HG03571 (cell line): ENCODE measurements around the gene PTX3.

Experiments used
- ATAC-seq: cut with Tn5 transposase; IDR thresholded peaks from one replicate; pipeline ENCODE4 v1.9.1; 2021; ENCODE audit not compliant: unreplicated experiment

PTX3 gene

DNA sequence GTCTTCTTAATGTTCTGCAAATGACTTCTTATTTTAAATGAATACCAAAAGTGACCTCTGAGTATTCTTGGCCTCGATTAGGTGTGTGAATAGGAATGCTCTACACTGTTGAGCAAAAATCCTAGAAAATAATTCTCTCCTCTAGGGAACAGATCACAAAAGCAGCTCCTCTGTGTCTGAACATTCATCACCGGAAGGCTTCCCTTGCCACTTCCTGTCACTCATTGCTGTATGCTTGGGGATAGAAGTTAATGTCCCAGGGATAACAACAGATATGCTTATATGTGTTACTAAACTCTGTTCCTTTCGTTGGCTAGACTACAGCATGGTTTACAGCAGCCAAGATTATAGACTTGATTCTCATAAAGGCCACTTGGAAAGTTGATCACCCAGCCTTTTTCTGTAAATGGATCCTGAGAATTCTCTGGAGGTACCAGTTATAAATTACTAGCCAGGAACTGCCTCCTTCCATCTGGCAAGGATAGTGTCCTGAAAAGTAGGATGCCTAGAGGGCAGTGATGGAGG lies 16.0 kb upstream of the PTX3 start:
- no peak for ATAC-seq

- no peak for ATAC-seq
Measured at GRCh38 chr3:157423337-157423736, 13.3 kb upstream of the PTX3 start.

DNA sequence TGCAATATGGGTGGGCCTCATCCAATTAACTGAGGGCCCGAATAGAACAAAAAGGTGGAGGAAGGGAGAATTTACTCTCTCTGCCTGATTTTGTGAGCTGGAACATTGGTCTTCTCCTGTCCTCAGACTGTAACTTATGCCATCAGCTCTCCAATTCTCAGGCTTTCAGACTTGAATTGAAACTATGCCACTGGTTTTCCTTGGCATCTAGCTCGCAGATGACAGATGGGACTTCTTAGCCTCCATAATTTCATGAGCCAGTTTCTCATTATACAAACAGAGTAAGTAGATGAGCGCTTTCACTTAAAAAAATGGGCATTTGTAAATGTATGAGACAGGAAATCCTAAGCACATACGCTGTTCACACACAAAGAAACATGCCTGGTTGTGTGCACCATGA lies 8.7 kb upstream of the PTX3 start:
- no peak for ATAC-seq

- ATAC-seq, result no peak
Measured at GRCh38 chr3:157428853-157429252, 7.8 kb upstream of the PTX3 start.

GRCh38 chr3:157429708-157430107 lies 6.9 kb upstream of the PTX3 start:
- ATAC-seq, result no peak

DNA sequence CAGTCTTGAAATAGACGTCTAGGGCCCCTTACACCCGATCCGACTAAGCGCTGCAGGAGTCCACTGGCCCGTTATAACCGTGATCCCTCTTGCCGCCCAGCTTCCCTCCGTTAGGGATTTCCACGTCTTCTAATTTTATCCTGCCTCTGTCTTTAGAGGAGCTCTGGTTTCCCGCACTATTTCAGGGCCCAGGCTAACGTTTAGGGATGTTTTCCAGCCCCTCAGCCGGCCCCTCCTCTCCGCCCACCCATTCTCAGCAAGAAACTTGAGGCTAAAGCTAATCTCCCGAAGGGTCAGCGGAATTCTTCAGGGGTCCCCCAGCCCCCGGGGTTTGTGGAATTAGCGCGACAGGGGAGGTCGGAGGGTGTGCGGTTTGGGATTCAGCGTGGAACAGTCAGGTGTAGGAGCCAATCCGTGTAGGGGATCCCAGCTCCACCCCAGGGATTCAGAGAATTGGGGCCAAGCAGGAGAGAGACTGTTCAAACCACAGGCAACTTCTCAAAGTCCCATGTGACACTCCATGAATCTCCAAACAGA lies 1.6 kb downstream of the PTX3 start:
- no peak for ATAC-seq

- ATAC-seq, result no peak
Measured at GRCh38 chr3:157441102-157441624, 4.5 kb downstream of the PTX3 start.

- no peak for ATAC-seq
Measured at GRCh38 chr3:157442729-157443128, 6.1 kb downstream of the PTX3 start.

DNA sequence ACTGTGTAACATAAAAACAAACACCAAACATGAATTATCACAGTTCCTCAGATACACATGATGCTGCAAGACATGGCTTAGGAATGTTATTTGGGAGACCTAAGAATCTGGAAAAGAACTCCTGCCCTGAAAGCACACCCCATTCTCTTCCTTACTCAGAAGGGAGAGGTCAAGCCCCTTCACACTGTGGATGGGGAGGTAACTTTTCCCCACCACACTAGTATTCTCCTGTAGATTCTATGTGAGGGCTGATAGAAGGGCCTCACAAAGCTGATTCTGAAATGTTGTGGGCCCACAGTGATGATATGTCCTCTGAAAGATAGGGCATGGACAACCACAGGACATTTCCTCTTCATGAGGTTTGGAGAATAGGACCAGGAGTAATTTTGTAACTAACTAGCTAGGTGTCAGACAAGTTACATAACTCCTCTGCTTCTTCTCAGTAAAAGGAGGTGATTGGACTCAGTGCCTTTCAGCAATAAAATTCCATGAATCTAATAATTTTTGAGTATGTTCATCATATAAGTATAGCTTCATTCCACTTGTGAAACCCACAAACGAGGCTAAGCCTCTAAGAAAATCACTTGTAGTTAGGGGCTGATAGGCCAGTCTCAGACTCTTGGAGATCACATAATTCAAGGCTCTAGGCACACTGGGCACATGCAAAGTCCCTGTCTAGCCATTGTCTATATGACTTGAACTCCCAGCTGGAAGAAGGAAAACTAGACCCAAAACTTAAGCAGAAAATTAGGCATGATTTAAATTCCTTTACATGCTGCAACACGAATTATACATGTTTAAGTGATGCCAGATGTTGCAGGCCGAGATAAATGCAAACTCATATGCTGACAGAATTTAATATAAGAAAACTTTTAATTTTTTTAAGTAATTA lies 7.5 kb downstream of the PTX3 start:
- ATAC-seq, result no peak

GRCh38 chr3:157444797-157445184 lies 8.1 kb downstream of the PTX3 start:
- no peak for ATAC-seq

DNA sequence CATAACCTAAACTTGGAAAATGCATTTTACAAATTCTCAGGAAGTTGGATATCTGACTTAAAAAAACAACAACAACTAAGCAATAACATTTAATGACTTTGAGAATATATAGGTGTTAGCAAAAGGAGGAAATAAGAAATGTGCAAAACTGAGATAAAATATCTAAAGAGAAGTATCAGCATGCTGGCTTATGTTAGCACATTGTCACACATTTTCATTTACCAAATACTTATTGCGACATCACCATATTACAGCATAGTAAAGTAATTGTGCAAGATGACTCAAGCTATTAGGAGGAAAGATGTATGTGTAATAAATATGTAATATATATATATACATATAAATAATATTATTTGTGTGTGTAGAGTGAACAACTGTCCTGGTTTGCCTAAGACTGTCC lies 9.2 kb downstream of the PTX3 start:
- ATAC-seq, result no peak

DNA sequence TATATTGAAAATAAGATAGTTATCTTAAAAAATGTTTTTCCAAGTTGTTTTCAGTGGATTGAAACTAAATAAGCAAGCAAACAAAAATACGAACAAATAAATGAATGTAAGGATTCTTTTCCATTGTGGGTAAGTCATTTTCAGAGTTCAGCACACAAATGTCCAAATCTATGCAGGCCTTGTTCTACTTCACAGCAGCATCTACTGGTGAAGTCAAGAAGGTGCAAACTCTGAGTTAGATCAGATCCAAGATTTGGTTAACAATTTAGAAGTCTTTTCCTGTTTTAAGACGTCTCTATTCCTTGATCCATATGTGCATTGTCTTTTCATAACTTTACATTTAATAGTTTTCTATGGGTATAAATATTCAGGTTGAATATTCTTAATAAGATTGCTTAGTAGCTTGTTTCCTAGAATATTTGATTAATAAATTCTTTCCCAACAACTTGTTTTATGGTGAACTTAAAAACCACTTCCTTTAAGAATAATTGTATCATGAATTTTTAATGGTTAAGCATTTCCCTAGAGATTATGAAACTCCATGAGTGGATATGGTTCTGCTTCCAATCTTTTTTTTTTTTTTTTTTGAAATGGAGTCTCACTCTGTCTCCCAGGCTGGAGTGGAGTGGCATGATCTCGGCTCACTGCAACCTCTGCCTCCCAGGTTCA lies 10.5 kb downstream of the PTX3 start:
- ATAC-seq, result no peak

GRCh38 chr3:157452097-157452496 lies 15.4 kb downstream of the PTX3 start:
- ATAC-seq, result no peak

DNA sequence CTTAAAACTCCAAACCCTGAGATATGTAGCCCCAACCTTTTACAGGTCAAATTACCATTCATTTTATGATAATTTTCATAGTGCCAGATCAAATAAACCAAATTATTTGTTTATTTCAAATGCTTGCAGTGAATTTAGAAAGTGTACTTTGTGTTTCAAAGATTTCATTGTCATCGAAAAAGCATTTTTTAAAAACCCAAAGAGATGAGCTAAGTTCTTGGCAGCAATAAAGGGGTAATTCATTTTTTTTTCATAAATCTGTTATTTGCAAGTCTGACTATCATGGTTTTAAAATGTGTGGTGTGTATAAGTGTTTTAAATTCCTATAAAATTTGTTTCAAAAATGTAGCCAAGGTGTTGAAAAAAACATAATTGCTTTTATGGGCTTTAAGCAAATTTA lies 17.2 kb downstream of the PTX3 start:
- ATAC-seq, result no peak

- ATAC-seq, result no peak
Measured at GRCh38 chr3:157459706-157460105, 23.1 kb downstream of the PTX3 start.

- ATAC-seq, result no peak
Measured at GRCh38 chr3:157460253-157460652, 23.6 kb downstream of the PTX3 start.

- ATAC-seq, result no peak
Measured at GRCh38 chr3:157463816-157464215, 27.2 kb downstream of the PTX3 start.

DNA sequence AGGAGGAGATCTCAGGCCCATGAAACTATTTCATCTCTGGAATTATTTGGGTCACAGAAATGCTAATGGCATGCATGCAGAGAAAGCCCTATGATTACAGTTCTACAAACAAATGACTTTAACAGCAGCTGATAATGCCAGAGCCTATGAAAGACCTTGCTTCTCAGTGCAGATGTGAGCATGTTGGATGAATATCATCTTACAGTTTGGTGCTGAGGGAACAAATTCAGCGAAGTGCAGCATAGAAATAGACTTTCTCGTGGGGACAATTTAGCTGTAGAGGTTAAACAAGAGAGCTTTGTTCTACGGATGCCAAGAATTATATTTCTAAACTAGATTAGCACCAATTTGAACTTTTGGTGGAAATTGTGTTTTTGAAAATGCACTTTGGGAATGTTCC lies 27.7 kb downstream of the PTX3 start:
- no peak for ATAC-seq

DNA sequence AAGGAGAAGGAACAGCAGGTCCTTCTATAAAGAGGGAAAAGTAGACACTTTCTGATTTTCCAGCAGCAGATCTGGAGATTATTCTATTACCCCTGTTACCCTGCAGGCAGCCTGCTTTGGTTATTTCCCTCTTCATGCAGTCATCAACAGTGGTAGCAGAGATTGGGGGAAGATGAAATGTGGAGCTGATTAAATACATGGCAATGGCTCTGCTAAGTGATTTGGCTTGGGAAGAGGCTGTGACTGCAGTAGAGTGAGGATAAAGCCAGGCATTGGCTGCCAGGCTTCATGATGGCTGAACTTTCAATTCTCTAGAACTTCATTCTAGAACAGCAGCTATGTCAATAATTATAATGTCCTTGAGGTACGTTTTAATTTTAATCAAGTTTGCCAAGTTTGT lies 29.1 kb downstream of the PTX3 start:
- ATAC-seq, result no peak

DNA sequence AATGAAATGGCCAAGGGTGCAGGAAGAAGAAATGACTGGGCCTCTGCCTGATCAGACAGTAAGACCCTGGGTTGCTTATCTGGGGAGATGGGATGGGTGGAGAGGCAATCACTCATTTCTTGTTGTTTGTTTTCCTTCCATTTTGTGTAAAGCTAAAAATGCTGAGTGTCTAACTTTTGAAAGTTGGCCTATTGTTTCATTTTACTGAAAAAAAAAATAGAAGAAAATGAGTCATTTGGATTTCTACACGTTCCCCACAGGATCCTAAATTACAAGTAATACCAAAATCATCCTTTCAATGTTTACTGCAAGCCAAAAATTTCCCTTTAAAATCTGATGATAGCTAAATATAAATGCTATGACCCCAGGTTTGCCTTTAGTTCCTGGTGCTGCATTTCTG lies 30.6 kb downstream of the PTX3 start:
- no peak for ATAC-seq

DNA sequence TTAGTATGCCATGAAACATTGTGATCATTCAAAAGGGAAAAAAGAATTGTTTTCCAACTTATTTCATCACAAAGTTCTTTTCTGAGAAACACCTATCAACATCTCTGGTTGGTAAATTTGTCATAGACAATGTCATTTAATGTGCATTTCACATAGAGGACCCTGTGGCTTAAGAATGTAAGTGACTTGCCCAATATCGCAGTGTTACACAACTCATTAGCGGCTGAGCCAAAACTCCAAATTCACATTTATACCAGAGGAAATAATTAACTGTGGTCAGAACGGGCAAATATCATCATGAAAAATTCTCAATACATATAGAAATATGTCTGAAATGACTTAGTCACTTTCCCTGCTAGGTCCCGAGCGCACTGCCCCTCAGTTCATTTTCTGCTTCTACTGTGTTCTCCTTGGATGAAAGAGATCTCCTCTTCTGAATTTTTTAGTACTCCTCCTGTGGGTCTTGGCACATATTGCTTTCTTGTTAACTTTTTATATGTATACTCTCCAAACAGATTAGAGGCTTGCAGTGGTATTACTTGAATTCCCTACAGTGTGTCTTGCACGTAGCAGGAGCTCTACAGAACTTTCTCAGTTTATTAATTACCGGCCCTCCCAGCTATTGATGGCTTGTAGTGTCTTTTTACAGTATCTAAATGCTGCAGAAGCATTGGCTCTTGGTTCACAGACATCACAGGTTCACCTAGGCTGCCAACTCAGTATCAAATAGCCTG lies 33.1 kb downstream of the PTX3 start:
- ATAC-seq, result no peak
